Activated CD4-positive, alpha-beta T cell treated with anti-CD3 and anti-CD28 coated beads, Interleukin-2, amount 50 U/mL, for 1 hour (primary cell): Measurements from ENCODE around the gene NOTCH1.

Experiments
- DNase-seq: peaks from one replicate; pipeline ENCODE4 v3.0.0-alpha.2; 2020

Gene NOTCH1

GRCh38 chr9:136482046-136482792 lies 63.6 kb downstream of the NOTCH1 start:
- peak; percentile 17 for DNase-seq

GRCh38 chr9:136481558-136481957 lies 64.3 kb downstream of the NOTCH1 start:
- no peak for DNase-seq

GRCh38 chr9:136476369-136477150 lies 69.3 kb downstream of the NOTCH1 start:
- no peak for DNase-seq

- no peak for DNase-seq
These were observed 70.6 kb downstream of the NOTCH1 start for GRCh38 chr9:136474974-136475865.

GRCh38 chr9:136474021-136474640 lies 71.7 kb downstream of the NOTCH1 start:
- no peak for DNase-seq

GRCh38 chr9:136473354-136473721 lies 72.5 kb downstream of the NOTCH1 start:
- no peak for DNase-seq

- no peak for DNase-seq
These were observed 73.1 kb downstream of the NOTCH1 start for GRCh38 chr9:136472640-136473353.

- no peak for DNase-seq
These were observed 73.9 kb downstream of the NOTCH1 start for GRCh38 chr9:136471802-136472487.

GRCh38 chr9:136470792-136471469 lies 74.9 kb downstream of the NOTCH1 start:
- no peak for DNase-seq

- no peak for DNase-seq
These were observed 75.5 kb downstream of the NOTCH1 start for GRCh38 chr9:136470356-136470755.

- no peak for DNase-seq
These were observed 78.1 kb downstream of the NOTCH1 start for GRCh38 chr9:136467766-136468165.

- no peak for DNase-seq
These were observed 79.7 kb downstream of the NOTCH1 start for GRCh38 chr9:136466155-136466541.

- no peak for DNase-seq
These were observed 80.2 kb downstream of the NOTCH1 start for GRCh38 chr9:136465500-136466154.

- no peak for DNase-seq
These were observed 81.6 kb downstream of the NOTCH1 start for GRCh38 chr9:136464241-136464640.

- DNase-seq, result no peak
These were observed 82.3 kb downstream of the NOTCH1 start for GRCh38 chr9:136463578-136463977.

- no peak for DNase-seq
These were observed 83.2 kb downstream of the NOTCH1 start for GRCh38 chr9:136462664-136463063.

GRCh38 chr9:136460772-136461325 lies 85.0 kb downstream of the NOTCH1 start:
- no peak for DNase-seq

- no peak for DNase-seq
These were observed 86.4 kb downstream of the NOTCH1 start for GRCh38 chr9:136459425-136459824.

GRCh38 chr9:136457326-136457725 lies 88.5 kb downstream of the NOTCH1 start:
- DNase-seq, result no peak

GRCh38 chr9:136456258-136456657 lies 89.6 kb downstream of the NOTCH1 start:
- DNase-seq, result no peak
